ENCODE results near the gene PRKCE.

Gene PRKCE

GRCh38 chr2:45837812-45838341 is 186.4 kb downstream of the PRKCE start:
- Histone ChIP-seq H3K36me3 (ENCODE audit: control insufficient read depth, insufficient read depth, low read length) (no peaks in the 10 kb centered on the region), H3K27me3 (ENCODE audit: control insufficient read depth, insufficient read depth, low read length) (no peaks in the 10 kb centered on the region), H3K9ac (ENCODE audit: low read length) (no peak overlapping the region), H3K4me3 (ENCODE audit: low read length) (no peak overlapping the region), H3K4me1 (ENCODE audit: control insufficient read depth, insufficient read depth, low read length) (peaks cover 11% of the 10 kb centered on the region), H3K9me3 (ENCODE audit: control insufficient read depth, low read length) (no peaks in the 10 kb centered on the region)

- Histone ChIP-seq H3K27me3 (ENCODE audit: control insufficient read depth, insufficient read depth, low read length) (no peaks in the 10 kb centered on the region), H3K4me1 (ENCODE audit: control insufficient read depth, insufficient read depth, low read length) (no peaks in the 10 kb centered on the region), H3K9ac (ENCODE audit: low read length) (no peak overlapping the region), H3K4me3 (ENCODE audit: low read length) (no peak overlapping the region), H3K36me3 (ENCODE audit: control insufficient read depth, insufficient read depth, low read length) (no peaks in the 10 kb centered on the region), H3K9me3 (ENCODE audit: control insufficient read depth, low read length) (no peaks in the 10 kb centered on the region)
These were observed 188.2 kb downstream of the PRKCE start for GRCh38 chr2:45839508-45840251.

GRCh38 chr2:45840481-45840880 is 189.0 kb downstream of the PRKCE start:
- H3K4me3 ChIP-seq (ENCODE audit: low read length), result no peak overlapping the region
- H3K9me3 ChIP-seq (ENCODE audit: control insufficient read depth, low read length), result no peaks in the 10 kb centered on the region
- H3K4me1 ChIP-seq (ENCODE audit: control insufficient read depth, insufficient read depth, low read length), result no peaks in the 10 kb centered on the region

GRCh38 chr2:45841752-45842407 is 190.4 kb downstream of the PRKCE start:
- Histone ChIP-seq H3K4me1 (ENCODE audit: control insufficient read depth, insufficient read depth, low read length) (no peaks in the 10 kb centered on the region), H3K9me3 (ENCODE audit: control insufficient read depth, low read length) (no peaks in the 10 kb centered on the region), H3K36me3 (ENCODE audit: control insufficient read depth, insufficient read depth, low read length) (no peaks in the 10 kb centered on the region), H3K27me3 (ENCODE audit: control insufficient read depth, insufficient read depth, low read length) (no peaks in the 10 kb centered on the region), H3K9ac (ENCODE audit: low read length) (no peak overlapping the region), H3K4me3 (ENCODE audit: low read length) (no peak overlapping the region)

More at GRCh38 chr2:45840481-45840880, 189.0 kb downstream of the PRKCE start:
- no peaks in the 10 kb centered on the region for H3K27me3 ChIP-seq (ENCODE audit: control insufficient read depth, insufficient read depth, low read length)
- no peaks in the 10 kb centered on the region for H3K36me3 ChIP-seq (ENCODE audit: control insufficient read depth, insufficient read depth, low read length)
- no peak overlapping the region for H3K9ac ChIP-seq (ENCODE audit: low read length)

GRCh38 chr2:45843136-45843535 is 191.7 kb downstream of the PRKCE start:
- Histone ChIP-seq H3K4me1 (ENCODE audit: control insufficient read depth, insufficient read depth, low read length) (no peaks in the 10 kb centered on the region), H3K27me3 (ENCODE audit: control insufficient read depth, insufficient read depth, low read length) (no peaks in the 10 kb centered on the region), H3K9ac (ENCODE audit: low read length) (no peak overlapping the region), H3K36me3 (ENCODE audit: control insufficient read depth, insufficient read depth, low read length) (no peaks in the 10 kb centered on the region), H3K9me3 (ENCODE audit: control insufficient read depth, low read length) (no peaks in the 10 kb centered on the region), H3K4me3 (ENCODE audit: low read length) (no peak overlapping the region)

GRCh38 chr2:45844796-45845457 is 193.5 kb downstream of the PRKCE start:
- Histone ChIP-seq H3K4me3 (ENCODE audit: low read length) (no peak overlapping the region), H3K4me1 (ENCODE audit: control insufficient read depth, insufficient read depth, low read length) (no peaks in the 10 kb centered on the region), H3K36me3 (ENCODE audit: control insufficient read depth, insufficient read depth, low read length) (no peaks in the 10 kb centered on the region), H3K9ac (ENCODE audit: low read length) (no peak overlapping the region), H3K27me3 (ENCODE audit: control insufficient read depth, insufficient read depth, low read length) (no peaks in the 10 kb centered on the region), H3K9me3 (ENCODE audit: control insufficient read depth, low read length) (no peaks in the 10 kb centered on the region)

GRCh38 chr2:45845566-45845965 is 194.1 kb downstream of the PRKCE start:
- H3K4me3 ChIP-seq (ENCODE audit: low read length), result no peak overlapping the region
- H3K27me3 ChIP-seq (ENCODE audit: control insufficient read depth, insufficient read depth, low read length), result no peaks in the 10 kb centered on the region
- no peaks in the 10 kb centered on the region for H3K9me3 ChIP-seq (ENCODE audit: control insufficient read depth, low read length)
- H3K36me3 ChIP-seq (ENCODE audit: control insufficient read depth, insufficient read depth, low read length), result no peaks in the 10 kb centered on the region
- no peak overlapping the region for H3K9ac ChIP-seq (ENCODE audit: low read length)
- peaks cover under 1% of the 10 kb centered on the region for H3K4me1 ChIP-seq (ENCODE audit: control insufficient read depth, insufficient read depth, low read length)

- no peak overlapping the region for H3K4me3 ChIP-seq (ENCODE audit: low read length)
- H3K4me1 ChIP-seq (ENCODE audit: control insufficient read depth, insufficient read depth, low read length), result peaks cover 14% of the 10 kb centered on the region
- no peaks in the 10 kb centered on the region for H3K27me3 ChIP-seq (ENCODE audit: control insufficient read depth, insufficient read depth, low read length)
- no peaks in the 10 kb centered on the region for H3K36me3 ChIP-seq (ENCODE audit: control insufficient read depth, insufficient read depth, low read length)
- no peaks in the 10 kb centered on the region for H3K9me3 ChIP-seq (ENCODE audit: control insufficient read depth, low read length)
- no peak overlapping the region for H3K9ac ChIP-seq (ENCODE audit: low read length)
These were observed 198.2 kb downstream of the PRKCE start for GRCh38 chr2:45849491-45850283.

- Histone ChIP-seq H3K36me3 (ENCODE audit: control insufficient read depth, insufficient read depth, low read length) (no peaks in the 10 kb centered on the region), H3K4me1 (ENCODE audit: control insufficient read depth, insufficient read depth, low read length) (peaks cover 14% of the 10 kb centered on the region), H3K27me3 (ENCODE audit: control insufficient read depth, insufficient read depth, low read length) (no peaks in the 10 kb centered on the region), H3K4me3 (ENCODE audit: low read length) (no peak overlapping the region), H3K9me3 (ENCODE audit: control insufficient read depth, low read length) (no peaks in the 10 kb centered on the region), H3K9ac (ENCODE audit: low read length) (no peak overlapping the region)
These were observed 199.1 kb downstream of the PRKCE start for GRCh38 chr2:45850558-45850957.

- Histone ChIP-seq H3K27me3 (ENCODE audit: control insufficient read depth, insufficient read depth, low read length) (no peaks in the 10 kb centered on the region), H3K4me3 (ENCODE audit: low read length) (no peak overlapping the region), H3K9me3 (ENCODE audit: control insufficient read depth, low read length) (no peaks in the 10 kb centered on the region), H3K36me3 (ENCODE audit: control insufficient read depth, insufficient read depth, low read length) (no peaks in the 10 kb centered on the region), H3K4me1 (ENCODE audit: control insufficient read depth, insufficient read depth, low read length) (peaks cover 14% of the 10 kb centered on the region), H3K9ac (ENCODE audit: low read length) (no peak overlapping the region)
These were observed 199.6 kb downstream of the PRKCE start for GRCh38 chr2:45851111-45851510.

- Histone ChIP-seq H3K4me3 (ENCODE audit: low read length) (no peak overlapping the region), H3K36me3 (ENCODE audit: control insufficient read depth, insufficient read depth, low read length) (no peaks in the 10 kb centered on the region), H3K9ac (ENCODE audit: low read length) (no peak overlapping the region), H3K9me3 (ENCODE audit: control insufficient read depth, low read length) (no peaks in the 10 kb centered on the region), H3K27me3 (ENCODE audit: control insufficient read depth, insufficient read depth, low read length) (no peaks in the 10 kb centered on the region), H3K4me1 (ENCODE audit: control insufficient read depth, insufficient read depth, low read length) (peaks cover 14% of the 10 kb centered on the region)
These were observed 200.3 kb downstream of the PRKCE start for GRCh38 chr2:45851576-45852304.
